Measurements from ENCODE around the gene GNRHR. TPM values are rescaled to one million over a fixed set of nuclear protein-coding genes. Genes with fewer than 3 reads are reported as not detected.

GNRHR gene
- total RNA-seq, 4 donors from 2014 or later = not detected

DNA sequence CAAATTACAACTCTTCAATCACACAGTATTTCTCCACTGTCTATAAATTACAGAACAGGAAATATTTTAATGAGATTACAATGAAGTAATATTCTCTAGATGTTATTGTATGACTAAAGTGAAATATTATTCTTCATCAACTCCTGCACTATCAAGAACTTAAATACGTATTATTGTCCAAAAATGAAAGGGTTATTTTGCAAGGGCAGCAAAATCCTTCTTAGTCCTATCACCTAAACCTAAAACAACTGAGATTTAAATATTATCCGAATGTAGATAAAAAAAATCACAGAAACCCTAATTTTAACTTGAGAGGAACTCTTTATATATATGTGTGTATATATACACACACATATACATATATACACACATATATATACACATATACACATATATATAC lies 58.1 kb downstream of the GNRHR start:
- intact Hi-C loops (cut with DNase I; ENCODE audit: low total_unique reads) = no loop called here
- no peak for DNase-seq (ENCODE audit: low spot score in 2 of 2)
- TF ChIP-seq, protein P1, sequence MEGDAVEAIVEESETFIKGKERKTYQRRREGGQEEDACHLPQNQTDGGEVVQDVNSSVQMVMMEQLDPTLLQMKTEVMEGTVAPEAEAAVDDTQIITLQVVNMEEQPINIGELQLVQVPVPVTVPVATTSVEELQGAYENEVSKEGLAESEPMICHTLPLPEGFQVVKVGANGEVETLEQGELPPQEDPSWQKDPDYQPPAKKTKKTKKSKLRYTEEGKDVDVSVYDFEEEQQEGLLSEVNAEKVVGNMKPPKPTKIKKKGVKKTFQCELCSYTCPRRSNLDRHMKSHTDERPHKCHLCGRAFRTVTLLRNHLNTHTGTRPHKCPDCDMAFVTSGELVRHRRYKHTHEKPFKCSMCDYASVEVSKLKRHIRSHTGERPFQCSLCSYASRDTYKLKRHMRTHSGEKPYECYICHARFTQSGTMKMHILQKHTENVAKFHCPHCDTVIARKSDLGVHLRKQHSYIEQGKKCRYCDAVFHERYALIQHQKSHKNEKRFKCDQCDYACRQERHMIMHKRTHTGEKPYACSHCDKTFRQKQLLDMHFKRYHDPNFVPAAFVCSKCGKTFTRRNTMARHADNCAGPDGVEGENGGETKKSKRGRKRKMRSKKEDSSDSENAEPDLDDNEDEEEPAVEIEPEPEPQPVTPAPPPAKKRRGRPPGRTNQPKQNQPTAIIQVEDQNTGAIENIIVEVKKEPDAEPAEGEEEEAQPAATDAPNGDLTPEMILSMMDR (IDR thresholded peaks at IDR 0.05) = no peak
- no peak for TF ChIP-seq POLR2A (IDR thresholded peaks at IDR 0.05)
- no peak overlapping the region for H3K4me3 ChIP-seq (ENCODE audit: low read depth, poor library complexity, severe bottlenecking)
- 93 to 94% methylated on average over 2 of the region's 2 CpGs for WGBS, 2 donors

DNA sequence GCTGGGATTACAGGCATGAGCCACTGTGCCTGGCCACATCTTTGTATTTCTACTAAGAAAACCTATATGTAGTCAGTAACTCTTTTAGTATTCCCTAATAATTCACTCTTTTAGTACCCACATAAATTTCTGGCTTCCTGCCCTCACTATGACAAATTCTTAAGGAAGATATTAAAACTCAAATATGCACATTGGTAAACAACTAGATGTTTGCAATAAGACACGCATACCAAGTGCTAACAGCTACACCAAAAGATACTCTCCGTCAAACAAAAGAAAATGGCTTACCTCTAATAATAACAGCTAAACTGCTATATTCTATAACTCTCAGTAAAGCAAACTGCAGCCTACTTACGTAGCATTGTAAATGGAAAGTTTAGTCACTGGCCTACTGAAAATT lies 59.5 kb downstream of the GNRHR start:
- intact Hi-C loops (cut with DNase I; ENCODE audit: low total_unique reads) = no loop called here
- no peak for DNase-seq (ENCODE audit: low spot score in 2 of 2)
- WGBS, 2 donors = 88 to 91% methylated on average over 3 of the region's 3 CpGs
- TF ChIP-seq, protein P1 (IDR thresholded peaks at IDR 0.05) = no peak
- TF ChIP-seq POLR2A (IDR thresholded peaks at IDR 0.05) = no peak
- H3K4me3 ChIP-seq (ENCODE audit: low read depth, poor library complexity, severe bottlenecking) = no peak overlapping the region

DNA sequence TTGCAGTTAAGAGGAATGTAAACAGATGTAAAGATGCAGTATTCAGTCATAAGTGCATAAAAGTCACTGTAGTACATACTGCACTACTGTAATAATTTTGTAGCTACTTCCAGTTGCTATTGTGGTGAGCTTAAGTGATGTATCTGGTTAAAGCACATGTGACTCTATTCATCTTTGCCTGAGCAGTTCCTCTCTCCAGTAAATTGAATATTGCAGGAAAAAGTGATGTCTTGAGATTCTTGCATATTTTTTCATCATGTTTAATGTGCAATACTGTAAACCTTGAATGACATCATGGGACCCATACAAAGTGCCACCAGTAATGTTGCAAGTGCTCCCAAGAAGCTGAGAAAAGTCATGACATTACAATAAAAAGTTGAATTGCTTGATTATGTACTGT lies 62.9 kb downstream of the GNRHR start:
- H3K4me3 ChIP-seq (ENCODE audit: low read depth, poor library complexity, severe bottlenecking) = no peak overlapping the region
- no peak for TF ChIP-seq POLR2A (IDR thresholded peaks at IDR 0.05)
- TF ChIP-seq, protein P1 (IDR thresholded peaks at IDR 0.05) = no peak
- intact Hi-C loops (cut with DNase I; ENCODE audit: low total_unique reads) = no loop called here
- DNase-seq (ENCODE audit: low spot score in 2 of 2) = no peak

Other genes with a start within 250 kb of the GNRHR start
- 10 to 100 TPM; 18.9 to 39.6 (median 24.0) TPM for gene CENPC, start 208.9 kb downstream of the GNRHR start, total RNA-seq
- gene STAP1, start 195.7 kb downstream of the GNRHR start, total RNA-seq = not detected
- gene UBA6, start 53.2 kb downstream of the GNRHR start, total RNA-seq = 10 to 100 TPM; 37.0 to 59.9 (median 43.4) TPM
- under 1 TPM in 2 of 4 donors, not detected in 2; 0.13 to 0.30 TPM for gene TMPRSS11D, start 129.6 kb upstream of the GNRHR start, total RNA-seq
- gene TMPRSS11A, start 209.1 kb upstream of the GNRHR start, total RNA-seq = not detected